ENCODE results near the gene PNKD.

DNA sequence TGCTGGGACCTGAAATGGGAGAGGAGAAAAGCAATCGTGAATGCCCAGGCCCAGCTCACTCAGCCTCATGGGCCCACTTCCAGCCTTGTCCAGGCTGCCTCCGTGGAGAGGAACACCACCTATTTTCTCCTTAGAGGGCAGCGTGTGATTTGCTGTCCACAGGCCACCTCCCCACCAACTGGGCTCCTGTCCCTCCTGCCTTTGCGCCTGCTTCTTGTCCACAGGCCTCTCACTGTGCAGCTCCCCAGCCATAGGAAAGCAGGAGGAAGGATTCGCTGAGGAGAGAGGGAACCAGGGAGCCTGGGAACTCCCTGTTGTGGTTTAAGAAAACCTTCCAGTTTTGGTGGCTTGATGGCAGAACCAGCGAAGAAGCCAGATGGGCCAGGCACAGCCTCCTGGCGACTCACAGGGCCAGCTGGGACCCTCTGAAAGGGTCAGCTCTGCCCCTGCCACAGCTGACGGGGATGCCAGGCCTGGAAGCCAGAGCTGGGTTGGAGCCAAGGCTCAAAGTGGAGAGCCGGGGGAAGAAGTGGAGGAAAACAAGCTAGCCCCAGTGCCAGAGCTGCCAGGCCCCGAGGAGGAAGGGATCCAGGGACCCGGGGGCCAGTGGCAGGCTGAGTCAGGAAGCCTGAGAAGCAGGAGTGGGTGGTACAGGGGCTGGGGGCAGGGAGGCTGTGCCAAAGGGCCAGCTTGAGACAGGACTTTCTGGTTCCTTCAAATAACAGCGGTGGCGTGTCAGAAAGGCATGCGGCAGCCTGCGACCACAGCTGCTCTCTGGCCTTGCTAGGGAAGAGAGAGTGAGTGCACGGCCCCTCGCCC lies 12.1 kb downstream of the PNKD start:
- TF ChIP-seq CTCF (conservative IDR thresholded peaks at IDR 0.05; ENCODE audit: low read depth, low read length): no peak
- no peak for TF ChIP-seq EZH2phosphoT487 (IDR thresholded peaks at IDR 0.05; ENCODE audit: borderline replicate concordance, low read length)
